HepG2 (cell line): ENCODE results near the gene BIN1. TPM values are rescaled to one million over a fixed set of nuclear protein-coding genes. Genes with fewer than 3 reads are reported as not detected.
A peak's percentile ranks its signal among the peaks of the same experiment; 100 is the strongest.

Experiments used
- ASH2L ChIP-seq: fragments of 300-600, 200-600 bp; sonication (generic); IDR thresholded peaks from 2 replicates; pipeline ENCODE4 v1.7.0; 2017; ENCODE audit warnings: low read depth, mild to moderate bottlenecking, moderate library complexity, mixed read lengths, low read length; ENCODE audit not compliant: insufficient read length
- BRD4 ChIP-seq: sonication (generic); formaldehyde crosslinking; IDR thresholded peaks from 2 replicates; pipeline ENCODE4 v1.4.0; 2020; ENCODE audit warnings: missing genetic modification reagents
- ESRRA ChIP-seq: sonication (generic); formaldehyde crosslinking; IDR thresholded peaks from 2 replicates; pipeline ENCODE4 v1.5.1; 2020; ENCODE audit warnings: mild to moderate bottlenecking, low read depth, missing genetic modification reagents
- ETV5 ChIP-seq: IDR thresholded peaks from 2 replicates; pipeline ENCODE4 v1.6.1; 2018; ENCODE audit warnings: missing biosample characterization, missing genetic modification reagents, inconsistent platforms, borderline replicate concordance
- HES4 ChIP-seq: sonication (generic); formaldehyde crosslinking; IDR thresholded peaks from 2 replicates; pipeline ENCODE4 v1.9.0; 2021; ENCODE audit warnings: mild to moderate bottlenecking, missing genetic modification reagents, borderline replicate concordance
- HNRNPLL ChIP-seq: fragments of 200-400 bp; formaldehyde crosslinking; IDR thresholded peaks from 2 replicates; pipeline ENCODE4 v1.6.1; 2017; ENCODE audit warnings: mild to moderate bottlenecking, low read depth, low read length; ENCODE audit not compliant: poor library complexity, severe bottlenecking
- NCOR1 ChIP-seq: fragments of 200-600 bp; sonication (generic); IDR thresholded peaks from 2 replicates; pipeline ENCODE4 v1.7.0; 2017; ENCODE audit warnings: antibody characterized with exemption, low read length, borderline replicate concordance
- TGIF2 ChIP-seq: IDR thresholded peaks from 2 replicates; pipeline ENCODE4 v1.6.1; 2016; ENCODE audit warnings: control low read depth, missing compliant biosample characterization
- TSC22D2 ChIP-seq: sonication (generic); formaldehyde crosslinking; IDR thresholded peaks from 2 replicates; pipeline ENCODE4 v1.5.1; 2020; ENCODE audit warnings: missing genetic modification reagents, mild to moderate bottlenecking, borderline replicate concordance
- ZNF138 ChIP-seq: sonication (generic); formaldehyde crosslinking; IDR thresholded peaks from 2 replicates; pipeline ENCODE4 v1.5.0; 2020; ENCODE audit warnings: mild to moderate bottlenecking, low read depth, missing genetic modification reagents
- ZNF446 ChIP-seq: sonication (generic); formaldehyde crosslinking; IDR thresholded peaks from 2 replicates; pipeline ENCODE4 v1.5.0; 2020; ENCODE audit warnings: mild to moderate bottlenecking, missing genetic modification reagents
- ZNF546 ChIP-seq: sonication (generic); formaldehyde crosslinking; conservative IDR thresholded peaks from 2 replicates; pipeline ENCODE4 v1.8.1; 2023; ENCODE audit warnings: mild to moderate bottlenecking, missing genetic modification reagents
- ZNF660 ChIP-seq: sonication (generic); formaldehyde crosslinking; IDR thresholded peaks from 2 replicates; pipeline ENCODE4 v1.5.1; 2020; ENCODE audit warnings: mild to moderate bottlenecking, low read depth, missing genetic modification reagents, borderline replicate concordance
- ZNF749 ChIP-seq: sonication (generic); formaldehyde crosslinking; IDR thresholded peaks from 2 replicates; pipeline ENCODE4 v1.8.0; 2022; ENCODE audit warnings: mild to moderate bottlenecking, missing genetic modification reagents, moderate library complexity, borderline replicate concordance
- polyA plus RNA-seq, 8 experiments: library from polyadenylated mRNA; depleted of rRNA in 3 of 8; stranded (reverse) in 7 of 8; unstranded in 1 of 8; fragments of >200 nt; fragmentation: Illumina TruSeq in 4 of 8; extraction: Trizol in 4 of 8; gene quantifications; 2 replicates each; pipeline versions ENCODE4 v1.2.1 to v1.2.3, GENCODE V29; 2011 to 2016; ENCODE audit warnings: low read depth in 4 of 8, missing spikeins in 1 of 8, mixed read lengths in 1 of 8; ENCODE audit not compliant: insufficient read depth in 1 of 8
- total RNA-seq, 5 experiments: library from RNA; depleted of rRNA; stranded (reverse); fragments of >200 nt; fragmentation: Illumina TruSeq; extraction: Trizol; gene quantifications; 2 replicates each; pipeline ENCODE4 v1.2.3, GENCODE V29; 2016; ENCODE audit warnings: low read depth in 1 of 5
- TF ChIP-seq, protein P1 (sequence below): sonication (generic); formaldehyde crosslinking; IDR thresholded peaks from 2 replicates; pipeline ENCODE4 v1.4.0; 2020; ENCODE audit warnings: missing genetic modification reagents
- TF ChIP-seq, protein P2 (sequence below): sonication (generic); formaldehyde crosslinking; IDR thresholded peaks from 2 replicates; pipeline ENCODE4 v1.5.0; 2020; ENCODE audit warnings: missing genetic modification reagents
- TF ChIP-seq, protein P3 (sequence below): sonication (generic); formaldehyde crosslinking; IDR thresholded peaks from 2 replicates; pipeline ENCODE4 v1.4.0; 2020; ENCODE audit warnings: missing genetic modification reagents, mild to moderate bottlenecking, borderline replicate concordance
- TF ChIP-seq, protein P4 (sequence below): sonication (generic); formaldehyde crosslinking; IDR thresholded peaks from 2 replicates; pipeline ENCODE4 v1.5.0; 2020; ENCODE audit warnings: mild to moderate bottlenecking, missing genetic modification reagents
- TF ChIP-seq, protein P5 (sequence below): sonication (generic); formaldehyde crosslinking; IDR thresholded peaks from 2 replicates; pipeline ENCODE4 v1.4.0; 2020; ENCODE audit warnings: missing genetic modification reagents
- TF ChIP-seq, protein P6 (sequence below): sonication (generic); formaldehyde crosslinking; IDR thresholded peaks from 2 replicates; pipeline ENCODE4 v1.8.1; 2023; ENCODE audit warnings: mild to moderate bottlenecking, missing genetic modification reagents

BIN1 gene
- total and polyA plus RNA-seq, 2 of the 13 experiments (the other 11 are each of a cell fraction or from before 2014, with no cell fraction given) = 0.93 to 1.2 TPM

DNA sequence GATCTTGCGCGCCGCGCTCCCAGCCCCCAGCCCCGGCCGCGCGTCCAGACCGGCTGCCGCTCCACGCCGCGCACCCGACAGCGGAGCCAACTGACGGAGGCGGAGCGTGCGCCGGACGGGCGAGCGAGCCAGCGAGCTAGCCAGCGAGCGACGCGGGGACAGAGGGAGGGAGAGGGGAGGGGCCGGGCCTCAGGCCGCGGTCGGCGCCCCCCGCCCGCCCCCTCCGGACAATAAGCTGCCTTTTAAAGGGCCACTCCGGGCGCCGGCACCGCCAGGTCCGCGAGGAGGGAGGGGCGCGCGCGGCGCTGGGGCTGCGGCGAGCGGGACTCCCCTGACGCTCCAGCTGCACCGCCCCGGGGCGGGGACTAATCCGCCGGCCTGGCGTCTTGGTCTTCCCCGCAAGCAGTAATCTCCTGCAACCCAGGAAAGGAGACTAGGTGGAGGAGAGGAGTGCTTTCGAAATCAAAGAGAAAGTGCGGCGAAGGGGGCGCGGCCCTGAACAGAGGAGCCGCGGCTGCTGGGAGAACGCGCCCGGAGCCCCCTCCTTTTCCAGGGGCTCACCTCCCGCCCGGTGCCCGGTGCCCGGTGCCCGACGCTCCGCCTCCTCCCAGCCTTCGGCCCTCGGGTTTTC is at the start of gene BIN1 (continued):
- TF ChIP-seq HES4 (CRISPR knock-in tag) = peak; percentile 59; the same call in 1 of the 2 replicates
- TF ChIP-seq, protein P1, sequence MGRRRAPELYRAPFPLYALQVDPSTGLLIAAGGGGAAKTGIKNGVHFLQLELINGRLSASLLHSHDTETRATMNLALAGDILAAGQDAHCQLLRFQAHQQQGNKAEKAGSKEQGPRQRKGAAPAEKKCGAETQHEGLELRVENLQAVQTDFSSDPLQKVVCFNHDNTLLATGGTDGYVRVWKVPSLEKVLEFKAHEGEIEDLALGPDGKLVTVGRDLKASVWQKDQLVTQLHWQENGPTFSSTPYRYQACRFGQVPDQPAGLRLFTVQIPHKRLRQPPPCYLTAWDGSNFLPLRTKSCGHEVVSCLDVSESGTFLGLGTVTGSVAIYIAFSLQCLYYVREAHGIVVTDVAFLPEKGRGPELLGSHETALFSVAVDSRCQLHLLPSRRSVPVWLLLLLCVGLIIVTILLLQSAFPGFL (CRISPR knock-in tag) = no peak
- peak; percentile 52 for TF ChIP-seq ASH2L
- no peak for TF ChIP-seq TSC22D2 (CRISPR knock-in tag)
- TF ChIP-seq, protein P2, sequence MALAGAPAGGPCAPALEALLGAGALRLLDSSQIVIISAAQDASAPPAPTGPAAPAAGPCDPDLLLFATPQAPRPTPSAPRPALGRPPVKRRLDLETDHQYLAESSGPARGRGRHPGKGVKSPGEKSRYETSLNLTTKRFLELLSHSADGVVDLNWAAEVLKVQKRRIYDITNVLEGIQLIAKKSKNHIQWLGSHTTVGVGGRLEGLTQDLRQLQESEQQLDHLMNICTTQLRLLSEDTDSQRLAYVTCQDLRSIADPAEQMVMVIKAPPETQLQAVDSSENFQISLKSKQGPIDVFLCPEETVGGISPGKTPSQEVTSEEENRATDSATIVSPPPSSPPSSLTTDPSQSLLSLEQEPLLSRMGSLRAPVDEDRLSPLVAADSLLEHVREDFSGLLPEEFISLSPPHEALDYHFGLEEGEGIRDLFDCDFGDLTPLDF (CRISPR knock-in tag) = 0 out of 2 replicates have a peak, but pooled peaks have one; percentile 23
- no peak for TF ChIP-seq ZNF138 (CRISPR knock-in tag)
- no peak for TF ChIP-seq TGIF2
- TF ChIP-seq, protein P3, sequence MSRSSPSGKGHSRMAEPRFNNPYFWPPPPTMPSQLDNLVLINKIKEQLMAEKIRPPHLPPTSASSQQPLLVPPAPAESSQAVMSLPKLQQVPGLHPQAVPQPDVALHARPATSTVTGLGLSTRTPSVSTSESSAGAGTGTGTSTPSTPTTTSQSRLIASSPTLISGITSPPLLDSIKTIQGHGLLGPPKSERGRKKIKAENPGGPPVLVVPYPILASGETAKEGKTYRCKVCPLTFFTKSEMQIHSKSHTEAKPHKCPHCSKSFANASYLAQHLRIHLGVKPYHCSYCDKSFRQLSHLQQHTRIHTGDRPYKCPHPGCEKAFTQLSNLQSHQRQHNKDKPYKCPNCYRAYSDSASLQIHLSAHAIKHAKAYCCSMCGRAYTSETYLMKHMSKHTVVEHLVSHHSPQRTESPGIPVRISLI (CRISPR knock-in tag) = no peak
- TF ChIP-seq, protein P4, sequence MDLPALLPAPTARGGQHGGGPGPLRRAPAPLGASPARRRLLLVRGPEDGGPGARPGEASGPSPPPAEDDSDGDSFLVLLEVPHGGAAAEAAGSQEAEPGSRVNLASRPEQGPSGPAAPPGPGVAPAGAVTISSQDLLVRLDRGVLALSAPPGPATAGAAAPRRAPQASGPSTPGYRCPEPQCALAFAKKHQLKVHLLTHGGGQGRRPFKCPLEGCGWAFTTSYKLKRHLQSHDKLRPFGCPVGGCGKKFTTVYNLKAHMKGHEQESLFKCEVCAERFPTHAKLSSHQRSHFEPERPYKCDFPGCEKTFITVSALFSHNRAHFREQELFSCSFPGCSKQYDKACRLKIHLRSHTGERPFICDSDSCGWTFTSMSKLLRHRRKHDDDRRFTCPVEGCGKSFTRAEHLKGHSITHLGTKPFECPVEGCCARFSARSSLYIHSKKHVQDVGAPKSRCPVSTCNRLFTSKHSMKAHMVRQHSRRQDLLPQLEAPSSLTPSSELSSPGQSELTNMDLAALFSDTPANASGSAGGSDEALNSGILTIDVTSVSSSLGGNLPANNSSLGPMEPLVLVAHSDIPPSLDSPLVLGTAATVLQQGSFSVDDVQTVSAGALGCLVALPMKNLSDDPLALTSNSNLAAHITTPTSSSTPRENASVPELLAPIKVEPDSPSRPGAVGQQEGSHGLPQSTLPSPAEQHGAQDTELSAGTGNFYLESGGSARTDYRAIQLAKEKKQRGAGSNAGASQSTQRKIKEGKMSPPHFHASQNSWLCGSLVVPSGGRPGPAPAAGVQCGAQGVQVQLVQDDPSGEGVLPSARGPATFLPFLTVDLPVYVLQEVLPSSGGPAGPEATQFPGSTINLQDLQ = 0 out of 2 replicates have a peak, but pooled peaks have one; percentile 58
- TF ChIP-seq ZNF749 = no peak
- TF ChIP-seq, protein P5, sequence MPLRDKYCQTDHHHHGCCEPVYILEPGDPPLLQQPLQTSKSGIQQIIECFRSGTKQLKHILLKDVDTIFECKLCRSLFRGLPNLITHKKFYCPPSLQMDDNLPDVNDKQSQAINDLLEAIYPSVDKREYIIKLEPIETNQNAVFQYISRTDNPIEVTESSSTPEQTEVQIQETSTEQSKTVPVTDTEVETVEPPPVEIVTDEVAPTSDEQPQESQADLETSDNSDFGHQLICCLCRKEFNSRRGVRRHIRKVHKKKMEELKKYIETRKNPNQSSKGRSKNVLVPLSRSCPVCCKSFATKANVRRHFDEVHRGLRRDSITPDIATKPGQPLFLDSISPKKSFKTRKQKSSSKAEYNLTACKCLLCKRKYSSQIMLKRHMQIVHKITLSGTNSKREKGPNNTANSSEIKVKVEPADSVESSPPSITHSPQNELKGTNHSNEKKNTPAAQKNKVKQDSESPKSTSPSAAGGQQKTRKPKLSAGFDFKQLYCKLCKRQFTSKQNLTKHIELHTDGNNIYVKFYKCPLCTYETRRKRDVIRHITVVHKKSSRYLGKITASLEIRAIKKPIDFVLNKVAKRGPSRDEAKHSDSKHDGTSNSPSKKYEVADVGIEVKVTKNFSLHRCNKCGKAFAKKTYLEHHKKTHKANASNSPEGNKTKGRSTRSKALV (CRISPR knock-in tag) = peak; percentile 92; the same call in 1 of the 2 replicates
- TF ChIP-seq HNRNPLL = peak; percentile 87
- TF ChIP-seq NCOR1 = no peak
- TF ChIP-seq ETV5 (CRISPR knock-in tag) = no peak
- 0 out of 2 replicates have a peak, but pooled peaks have one; percentile 39 for TF ChIP-seq ZNF546 (CRISPR knock-in tag)
- TF ChIP-seq, protein P6, sequence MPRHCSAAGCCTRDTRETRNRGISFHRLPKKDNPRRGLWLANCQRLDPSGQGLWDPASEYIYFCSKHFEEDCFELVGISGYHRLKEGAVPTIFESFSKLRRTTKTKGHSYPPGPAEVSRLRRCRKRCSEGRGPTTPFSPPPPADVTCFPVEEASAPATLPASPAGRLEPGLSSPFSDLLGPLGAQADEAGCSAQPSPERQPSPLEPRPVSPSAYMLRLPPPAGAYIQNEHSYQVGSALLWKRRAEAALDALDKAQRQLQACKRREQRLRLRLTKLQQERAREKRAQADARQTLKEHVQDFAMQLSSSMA (CRISPR knock-in tag) = no peak
- TF ChIP-seq ESRRA (CRISPR knock-in tag) = no peak
- no peak for TF ChIP-seq ZNF660 (CRISPR knock-in tag)
- no peak for TF ChIP-seq BRD4 (CRISPR knock-in tag)
- no peak for TF ChIP-seq ZNF446 (CRISPR knock-in tag)
